ENCODE data around the gene ZSCAN25. TPM values are rescaled to one million over a fixed set of nuclear protein-coding genes. Genes with fewer than 3 reads are reported as not detected.

ZSCAN25 gene
- total RNA-seq, 4 donors from 2014 or later = 10.9 to 26.5 (median 18.4) TPM

GRCh38 chr7:99623091-99623693 lies 6.4 kb downstream of the ZSCAN25 start:
- Histone ChIP-seq H3K27ac (no peak overlapping the region), H3K4me3 (no peak overlapping the region), H3K4me1 (peaks cover 0 to 8% (median 0%) of the 10 kb centered on the region in 3 donors), H3K9me3 (no peaks in the 10 kb centered on the region), H3K27me3 (no peaks in the 10 kb centered on the region), H3K36me3 (peaks cover 0 to 100% of the 10 kb centered on the region in 2 donors)
- ATAC-seq = no peak
- 67 to 75% methylated on average over 2 to 3 of the region's 7 CpGs for WGBS, 2 donors (ENCODE audit: low coverage in 1 of 2)
- TF ChIP-seq CTCF (IDR thresholded peaks at IDR 0.05) = no peak
- TF ChIP-seq EP300 (IDR thresholded peaks at IDR 0.05) = no peak
- TF ChIP-seq POLR2AphosphoS5 (IDR thresholded peaks at IDR 0.05) = no peak
- TF ChIP-seq POLR2A (IDR thresholded peaks at IDR 0.05) = no peak

GRCh38 chr7:99623702-99624447 lies 7.1 kb downstream of the ZSCAN25 start:
- Histone ChIP-seq H3K9me3 (no peaks in the 10 kb centered on the region), H3K27ac (no peak overlapping the region), H3K4me3 (no peak overlapping the region), H3K36me3 (peaks cover 0 to 100% of the 10 kb centered on the region in 2 donors), H3K27me3 (no peaks in the 10 kb centered on the region), H3K4me1 (peaks cover 0 to under 1% (median 0%) of the 10 kb centered on the region in 3 donors)
- ATAC-seq = no peak
- 96% methylated on average over 8 of the region's 9 CpGs; no CpG with 5 or more reads in 1 of the 2 donors for WGBS, 2 donors (ENCODE audit: low coverage in 1 of 2)
- TF ChIP-seq POLR2A (IDR thresholded peaks at IDR 0.05) = no peak
- no peak for TF ChIP-seq POLR2AphosphoS5 (IDR thresholded peaks at IDR 0.05)
- TF ChIP-seq CTCF (IDR thresholded peaks at IDR 0.05) = no peak
- no peak for TF ChIP-seq EP300 (IDR thresholded peaks at IDR 0.05)

DNA sequence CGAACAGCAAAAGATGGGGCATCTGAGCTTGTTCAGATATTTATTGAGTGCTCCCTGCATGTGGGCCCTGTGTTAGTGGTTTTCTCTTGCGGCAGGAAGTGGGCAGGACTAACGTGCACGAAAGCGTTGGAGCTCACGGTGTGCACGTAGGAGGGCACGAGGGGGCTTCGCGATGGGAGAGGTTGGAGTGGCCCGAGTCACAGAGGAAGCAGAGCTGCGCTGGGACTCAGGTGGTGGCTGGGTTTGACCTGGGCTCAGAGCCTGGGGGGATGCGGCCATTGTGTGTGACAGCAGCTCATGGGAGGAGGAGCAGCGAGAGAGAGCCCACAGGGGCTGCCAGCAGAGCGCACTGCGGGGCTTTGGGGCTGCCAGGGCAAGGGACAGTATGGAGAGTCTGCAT lies 7.7 kb downstream of the ZSCAN25 start:
- H3K9me3 ChIP-seq = no peaks in the 10 kb centered on the region
- TF ChIP-seq CTCF (IDR thresholded peaks at IDR 0.05) (no peak), POLR2A (IDR thresholded peaks at IDR 0.05) (no peak), POLR2AphosphoS5 (IDR thresholded peaks at IDR 0.05) (no peak), EP300 (IDR thresholded peaks at IDR 0.05) (no peak)
- no peak for ATAC-seq
- H3K27me3 ChIP-seq = no peaks in the 10 kb centered on the region
- no peak overlapping the region for H3K27ac ChIP-seq
- whole genome bisulfite sequencing, 2 donors (ENCODE audit: low coverage in 1 of 2) = 89 to 100% methylated on average over 5 to 13 of the region's 16 CpGs
- H3K4me3 ChIP-seq = no peak overlapping the region
- no peaks in the 10 kb centered on the region for H3K4me1 ChIP-seq
- peaks cover 0 to 100% of the 10 kb centered on the region in 2 donors for H3K36me3 ChIP-seq

DNA sequence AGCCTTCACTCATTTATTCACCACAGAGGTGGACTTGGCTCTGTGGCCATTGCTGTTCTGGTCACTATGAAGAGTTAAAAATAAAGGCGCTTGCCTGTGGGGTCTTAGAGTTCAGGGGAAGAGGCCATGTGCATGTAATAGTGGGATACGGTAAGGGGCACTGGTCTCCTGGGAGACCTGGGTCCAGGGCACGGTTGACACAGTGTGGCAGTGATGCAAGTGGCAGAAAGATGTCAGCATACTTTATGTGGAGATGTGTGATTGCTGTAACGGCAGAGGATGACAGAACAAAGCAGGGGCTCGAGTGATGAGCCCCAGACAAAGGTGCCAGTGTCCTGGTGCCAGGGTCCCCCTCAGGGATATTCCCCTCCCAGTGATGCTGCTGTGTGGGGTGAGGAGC lies 8.6 kb downstream of the ZSCAN25 start:
- H3K27me3 ChIP-seq = no peaks in the 10 kb centered on the region
- H3K4me3 ChIP-seq = no peak overlapping the region
- TF ChIP-seq EP300 (IDR thresholded peaks at IDR 0.05) (no peak), CTCF (IDR thresholded peaks at IDR 0.05) (no peak), POLR2A (IDR thresholded peaks at IDR 0.05) (no peak), POLR2AphosphoS5 (IDR thresholded peaks at IDR 0.05) (no peak)
- H3K27ac ChIP-seq = no peak overlapping the region
- H3K4me1 ChIP-seq = no peaks in the 10 kb centered on the region
- no peak for ATAC-seq
- peaks cover 0 to 100% of the 10 kb centered on the region in 2 donors for H3K36me3 ChIP-seq
- WGBS, 2 donors (ENCODE audit: low coverage in 1 of 2) = 78 to 80% methylated on average over 2 to 5 of the region's 5 CpGs
- H3K9me3 ChIP-seq = no peaks in the 10 kb centered on the region

- peaks cover 0 to 100% of the 10 kb centered on the region in 2 donors for H3K36me3 ChIP-seq
- H3K4me3 ChIP-seq = no peak overlapping the region
- no peak for ATAC-seq
- 86 to 96% methylated on average over 2 of the region's 4 CpGs for WGBS, 2 donors (ENCODE audit: low coverage in 1 of 2)
- H3K27ac ChIP-seq = no peak overlapping the region
- TF ChIP-seq EP300 (IDR thresholded peaks at IDR 0.05) = no peak
- TF ChIP-seq CTCF (IDR thresholded peaks at IDR 0.05) = no peak
- TF ChIP-seq POLR2A (IDR thresholded peaks at IDR 0.05) = no peak
- no peak for TF ChIP-seq POLR2AphosphoS5 (IDR thresholded peaks at IDR 0.05)
- no peaks in the 10 kb centered on the region for H3K4me1 ChIP-seq
- H3K9me3 ChIP-seq = no peaks in the 10 kb centered on the region
- no peaks in the 10 kb centered on the region for H3K27me3 ChIP-seq
These were observed 9.2 kb downstream of the ZSCAN25 start for GRCh38 chr7:99625961-99626360.

All from gastroesophageal sphincter (tissue), 4 donors.